HEK293T (cell line): ENCODE data around the gene PELI2.

Source experiments
- CTCF ChIA-PET: fragments of 350-600 bp; formaldehyde crosslinking; extraction: SDS; loops from one replicate; lab custom pipeline; 2021; ENCODE audit warnings: antibody characterized with exemption, inconsistent platforms; lab: Yijun Ruan, JAX
- POLR2A ChIA-PET: fragments of 350-600 bp; formaldehyde crosslinking; extraction: SDS; loops from one replicate; lab custom pipeline; 2020; ENCODE audit warnings: antibody characterized with exemption, inconsistent platforms; lab: Yijun Ruan, JAX
- DNase-seq: peaks from one replicate; pipeline ENCODE4 v3.0.0; 2012; ENCODE audit warnings: mixed read lengths; ENCODE audit errors: extremely low spot score
- ARNT ChIP-seq: fragments of 450-650 bp; IDR thresholded peaks from 2 replicates; pipeline ENCODE4 v1.6.1; 2017; ENCODE audit warnings: mild to moderate bottlenecking
- BHLHE40 ChIP-seq: fragments of 450-650 bp; IDR thresholded peaks from 2 replicates; pipeline ENCODE4 v1.6.1; 2016; ENCODE audit warnings: mild to moderate bottlenecking, moderate library complexity, borderline replicate concordance
- CTBP1 ChIP-seq: fragments of 450-650 bp; IDR thresholded peaks from 2 replicates; pipeline ENCODE4 v1.6.1; 2016; ENCODE audit warnings: borderline replicate concordance
- ELF4 ChIP-seq: fragments of 450-650 bp; IDR thresholded peaks from 2 replicates; pipeline ENCODE4 v1.6.1; 2017; ENCODE audit warnings: antibody characterized with exemption
- FOXA1 ChIP-seq: fragments of 450-650 bp; IDR thresholded peaks from 2 replicates; pipeline ENCODE4 v1.6.1; 2016; ENCODE audit warnings: mild to moderate bottlenecking
- FOXK2 ChIP-seq: fragments of 450-650 bp; IDR thresholded peaks from 2 replicates; pipeline ENCODE4 v1.6.1; 2016; ENCODE audit warnings: mild to moderate bottlenecking
- FOXM1 ChIP-seq: fragments of 450-650 bp; IDR thresholded peaks from 2 replicates; pipeline ENCODE4 v1.6.1; 2017; ENCODE audit warnings: mild to moderate bottlenecking, borderline replicate concordance
- HDGF ChIP-seq: fragments of 450-650 bp; IDR thresholded peaks from 2 replicates; pipeline ENCODE4 v1.6.1; 2017; ENCODE audit warnings: antibody characterized with exemption, borderline replicate concordance
- L3MBTL2 ChIP-seq: fragments of 450-650 bp; conservative IDR thresholded peaks from 2 replicates; pipeline ENCODE4 v1.6.1; 2016; ENCODE audit warnings: mild to moderate bottlenecking
- LEF1 ChIP-seq: fragments of 450-650 bp; IDR thresholded peaks from 2 replicates; pipeline ENCODE4 v1.6.1; 2017; ENCODE audit warnings: mild to moderate bottlenecking, borderline replicate concordance
- NFRKB ChIP-seq: fragments of 450-650 bp; IDR thresholded peaks from 2 replicates; pipeline ENCODE4 v1.6.1; 2016; ENCODE audit warnings: mild to moderate bottlenecking, moderate library complexity
- SP1 ChIP-seq: fragments of 450-650 bp; IDR thresholded peaks from 2 replicates; pipeline ENCODE4 v1.6.1; 2017
- SUZ12 ChIP-seq: fragments of 450-650 bp; IDR thresholded peaks from 2 replicates; pipeline ENCODE4 v1.6.1; 2016; ENCODE audit warnings: mild to moderate bottlenecking
- TARDBP ChIP-seq: fragments of 450-650 bp; IDR thresholded peaks from 2 replicates; pipeline ENCODE4 v1.6.1; 2016
- ZNF384 ChIP-seq: fragments of 450-650 bp; IDR thresholded peaks from 2 replicates; pipeline ENCODE4 v1.6.1; 2016
- TF ChIP-seq, protein P1 (sequence below): fragments of 450-650 bp; IDR thresholded peaks from 2 replicates; pipeline ENCODE4 v1.6.1; 2016

Gene PELI2

DNA sequence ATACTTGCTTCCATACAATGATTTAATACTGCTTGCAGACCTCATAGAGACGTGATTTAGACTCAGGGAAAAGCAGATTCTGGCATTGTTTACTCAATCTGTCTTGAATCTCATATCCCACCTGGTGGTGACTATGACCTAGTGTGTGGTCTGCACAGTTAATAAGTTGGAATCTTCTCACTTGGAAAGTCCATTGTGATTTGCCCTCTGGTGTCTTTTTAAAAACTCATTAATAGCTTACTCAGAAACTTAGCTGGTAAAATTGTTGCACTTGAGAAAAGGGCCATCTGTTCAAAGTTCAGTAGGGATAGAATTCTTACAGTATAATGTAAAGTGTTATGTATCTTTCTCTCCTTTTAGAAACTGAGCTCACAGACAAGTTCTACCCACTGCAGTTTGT is 106.0 kb downstream of the PELI2 start:
- TF ChIP-seq, protein P1, sequence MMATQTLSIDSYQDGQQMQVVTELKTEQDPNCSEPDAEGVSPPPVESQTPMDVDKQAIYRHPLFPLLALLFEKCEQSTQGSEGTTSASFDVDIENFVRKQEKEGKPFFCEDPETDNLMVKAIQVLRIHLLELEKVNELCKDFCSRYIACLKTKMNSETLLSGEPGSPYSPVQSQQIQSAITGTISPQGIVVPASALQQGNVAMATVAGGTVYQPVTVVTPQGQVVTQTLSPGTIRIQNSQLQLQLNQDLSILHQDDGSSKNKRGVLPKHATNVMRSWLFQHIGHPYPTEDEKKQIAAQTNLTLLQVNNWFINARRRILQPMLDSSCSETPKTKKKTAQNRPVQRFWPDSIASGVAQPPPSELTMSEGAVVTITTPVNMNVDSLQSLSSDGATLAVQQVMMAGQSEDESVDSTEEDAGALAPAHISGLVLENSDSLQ, result no peak
- no peak for TF ChIP-seq CTBP1
- no peak for TF ChIP-seq FOXK2
- TF ChIP-seq FOXA1, result no peak
- no peak for TF ChIP-seq HDGF
- TF ChIP-seq BHLHE40, result no peak
- DNase-seq, result no peak
- CTCF ChIA-PET, result interaction anchor here (0.5 to 1.3 kb wide), 2 partner anchors 10 to 329 kb away, joined by 3 to 4 read pairs; no protein-coding TSS in a partner anchor
- POLR2A ChIA-PET, result no interaction called here

DNA sequence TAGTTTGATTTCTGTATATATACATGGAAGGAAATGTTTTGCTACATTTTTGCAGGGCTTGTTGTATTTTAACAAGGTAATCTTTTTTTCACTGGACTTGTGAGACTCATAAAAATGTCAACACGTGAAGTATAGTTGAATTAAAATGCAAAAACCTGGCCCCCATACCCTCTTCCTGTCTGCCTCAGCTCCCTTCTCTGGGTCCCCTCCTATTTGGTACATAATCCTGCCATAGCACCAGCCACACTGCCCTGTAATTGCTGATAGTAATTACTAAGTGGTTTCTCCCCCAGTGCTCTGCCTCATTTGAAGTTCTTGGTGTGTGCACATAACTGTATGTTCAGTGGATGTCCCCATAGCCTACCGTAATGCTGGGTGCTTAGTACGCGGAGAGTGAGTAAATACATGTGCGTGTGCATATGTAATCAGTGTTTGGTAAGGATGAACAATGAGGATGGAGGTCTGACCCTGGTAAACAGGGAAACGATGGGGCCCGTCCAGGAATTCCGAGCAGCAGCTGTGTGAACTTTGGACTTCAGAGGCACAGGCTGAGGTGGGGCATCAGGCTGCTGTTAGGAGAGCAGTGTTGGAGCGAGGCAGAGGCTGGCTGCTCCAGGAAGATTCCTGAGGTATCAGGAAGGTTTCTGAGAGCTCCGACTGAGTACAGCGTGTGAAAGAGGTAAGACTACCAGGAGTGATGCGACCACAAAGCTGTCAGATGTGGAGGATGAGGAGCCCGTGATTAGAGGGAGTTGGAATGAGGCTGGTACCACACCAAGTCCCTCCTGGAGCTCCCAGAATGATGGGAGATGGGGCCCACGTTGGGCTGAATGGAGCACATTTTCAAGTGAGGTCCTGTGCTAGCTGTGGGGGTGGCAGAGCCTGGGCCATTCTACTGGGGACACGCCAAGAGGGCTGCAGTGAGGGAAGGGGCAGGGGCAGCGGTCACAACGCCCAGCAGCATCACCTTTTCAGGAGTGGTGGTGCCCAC is 106.8 kb downstream of the PELI2 start:
- DNase-seq, result no peak
- CTCF ChIA-PET, result interaction anchor here (0.5 to 1.3 kb wide), 2 partner anchors 11 to 329 kb away, joined by 3 to 4 read pairs; no protein-coding TSS in a partner anchor
- TF ChIP-seq L3MBTL2, result no peak
- POLR2A ChIA-PET, result no interaction called here

DNA sequence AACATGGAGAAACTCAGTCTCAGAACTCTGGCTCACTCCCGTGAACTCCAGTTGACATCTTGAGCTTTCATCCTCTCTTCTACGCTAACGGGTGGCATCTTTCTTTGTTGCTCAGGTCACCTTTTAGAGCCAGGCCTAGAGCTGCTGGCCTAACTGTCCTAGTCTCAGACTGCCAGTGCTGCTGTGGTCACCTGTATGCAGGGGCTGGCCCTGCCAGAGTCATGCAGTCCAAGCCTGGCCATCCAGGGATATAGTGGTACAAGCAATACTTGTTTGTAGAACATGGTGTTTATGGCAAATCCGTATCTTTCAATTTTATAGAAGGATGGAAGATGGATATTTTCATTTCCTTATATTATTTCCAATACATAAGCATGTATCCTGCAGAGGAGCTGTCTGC is 117.2 kb downstream of the PELI2 start:
- no peak for TF ChIP-seq NFRKB
- no peak for TF ChIP-seq FOXM1
- TF ChIP-seq ARNT, result no peak
- ChIA-PET POLR2A (no interaction called here), CTCF (no interaction called here)

GRCh38 chr14:56237398-56237797 is 119.2 kb downstream of the PELI2 start:
- ChIA-PET POLR2A (no interaction called here), CTCF (no interaction called here)
- no peak for TF ChIP-seq TARDBP
- TF ChIP-seq NFRKB, result no peak
- TF ChIP-seq SUZ12, result no peak
- no peak for TF ChIP-seq BHLHE40
- TF ChIP-seq LEF1, result no peak
- TF ChIP-seq FOXA1, result no peak
- TF ChIP-seq CTBP1, result no peak
- TF ChIP-seq FOXM1, result no peak
- TF ChIP-seq FOXK2, result no peak
- no peak for DNase-seq

More for the DNA sequence above, 117.2 kb downstream of the PELI2 start:
- DNase-seq, result no peak

GRCh38 chr14:56241461-56241860 is 123.2 kb downstream of the PELI2 start:
- ChIA-PET POLR2A (no interaction called here), CTCF (interaction anchor here (1.4 kb wide), 1 partner anchor 510 kb away, joined by 4 read pairs; no protein-coding TSS in a partner anchor)
- no peak for TF ChIP-seq FOXK2
- no peak for TF ChIP-seq TARDBP
- no peak for TF ChIP-seq SUZ12
- no peak for TF ChIP-seq ELF4
- no peak for TF ChIP-seq LEF1
- TF ChIP-seq CTBP1, result no peak
- TF ChIP-seq FOXM1, result no peak
- TF ChIP-seq SP1, result no peak
- TF ChIP-seq ZNF384, result no peak
- no peak for TF ChIP-seq BHLHE40
- no peak for TF ChIP-seq ARNT
- TF ChIP-seq, protein P1, result no peak
- TF ChIP-seq L3MBTL2, result no peak
- TF ChIP-seq FOXA1, result no peak
- TF ChIP-seq HDGF, result no peak
- no peak for TF ChIP-seq NFRKB

GRCh38 chr14:56243110-56243509 is 124.9 kb downstream of the PELI2 start:
- DNase-seq, result no peak
- ChIA-PET CTCF (no interaction called here), POLR2A (no interaction called here)
- TF ChIP-seq L3MBTL2 (no peak), ZNF384 (no peak)

More at GRCh38 chr14:56241461-56241860, 123.2 kb downstream of the PELI2 start:
- no peak for DNase-seq

GRCh38 chr14:56244138-56244789 is 126.1 kb downstream of the PELI2 start:
- CTCF ChIA-PET, result no interaction called here
- TF ChIP-seq HDGF, result no peak
- TF ChIP-seq FOXA1, result no peak
- TF ChIP-seq NFRKB, result no peak
- no peak for TF ChIP-seq ZNF384
- no peak for TF ChIP-seq SUZ12
- no peak for TF ChIP-seq L3MBTL2
- no peak for TF ChIP-seq ELF4
- TF ChIP-seq LEF1, result no peak
- TF ChIP-seq SP1, result no peak
- TF ChIP-seq, protein P1, result no peak
- no peak for DNase-seq
- POLR2A ChIA-PET, result no interaction called here
